Adrenal gland (tissue), 12 donors: ENCODE measurements around the gene MAML1. TPM values are rescaled to one million over a fixed set of nuclear protein-coding genes. Genes with fewer than 3 reads are reported as not detected.
A peak's percentile ranks its signal among the peaks of the same experiment; 100 is the strongest.

Experiments used
- DNase-seq, 7 donors: peaks; one replicate each; pipeline ENCODE4 v3.0.0-alpha.2; 2019 to 2020
- H3K27ac ChIP-seq, 5 donors: fragments of 200-600 bp; sonication (generic) in 4 of 5; 1 replicate in 3 of 5; 2 replicates in 2 of 5; pipeline versions ENCODE4 v1.5.1 to v1.8.0; 2016 to 2020; ENCODE audit warnings: mild to moderate bottlenecking in 1 of 5
- H3K27me3 ChIP-seq: fragments of 200-600 bp; 2 replicates; pipeline ENCODE4 v1.8.0; 2021
- H3K36me3 ChIP-seq, 2 donors: fragments of 200-600 bp; replicated peaks in 1 of 2; 1 replicate in 1 of 2; 2 replicates in 1 of 2; pipeline versions ENCODE4 v1.5.1 to v1.8.0; 2018 to 2022
- H3K4me1 ChIP-seq, 2 donors: fragments of 200-600 bp; replicated peaks in 1 of 2; 1 replicate in 1 of 2; 2 replicates in 1 of 2; pipeline versions ENCODE4 v1.5.1 to v1.8.0; 2018 to 2021
- H3K4me3 ChIP-seq, 4 donors: fragments of 200-600 bp; sonication (generic) in 3 of 4; one replicate each; pipeline ENCODE4 v1.5.1; 2016 to 2018
- H3K9me3 ChIP-seq, 3 donors: fragments of 200-600 bp; sonication (generic) in 1 of 3; replicated peaks in 1 of 3; 1 replicate in 2 of 3; 2 replicates in 1 of 3; pipeline versions ENCODE4 v1.5.1 to v1.8.0; 2016 to 2021
- POLR2A ChIP-seq, 2 donors: fragments of 450-650 bp; IDR thresholded peaks; one replicate each; pipeline ENCODE4 v1.6.1; 2017; ENCODE audit warnings: antibody characterized with exemption in 2 of 2, mild to moderate bottlenecking in 2 of 2, moderate library complexity in 1 of 2
- WGBS, 4 donors: extraction: QIAGEN DNeasy Blood & Tissue Kit in 2 of 4; methylation state at CpG; one replicate each; pipeline versions ENCODE4 v1.1.5 to v1.1.7; 2013 to 2017; 5-methylcytosine and 5-hydroxymethylcytosine counted together
- intact Hi-C, 2 donors: fragments of 100-400 bp; cut with DNase I; formaldehyde crosslinking; loops; one replicate each; pipeline versions ENCODE4 v1.14.1 to v1.15.0; 2022 to 2023
- polyA plus RNA-seq, 3 donors: library from polyadenylated mRNA; stranded (reverse); fragments of 200-250 nt in 2 of 3; fragments of 350-450 nt in 1 of 3; fragmentation: Illumina TruSeq in 1 of 3; extraction: RNeasy Lipid Tissue Mini Kit (QIAGEN cat#74804) in 1 of 3; gene quantifications; one replicate each; pipeline ENCODE4 v1.2.3, GENCODE V29; 2013 to 2014
- total RNA-seq, 9 donors: library from RNA; depleted of rRNA in 4 of 9; stranded (reverse); fragments of >200 nt in 4 of 9; fragments of 120-200 nt in 1 of 9; fragmentation: NEBNext Ultra II Directional in 1 of 9; extraction: Animal tissue kit (Norgen Biotek cat#: 25700) in 1 of 9; gene quantifications; one replicate each; pipeline versions ENCODE4 v1.1.0 to v1.2.4, GENCODE V29; 2013 to 2023
- TF ChIP-seq, protein P1 (sequence below), 6 experiments: fragments of 450-650 bp in 4 of 6; fragments of 200-600 bp in 2 of 6; sonication (generic) in 1 of 6; IDR thresholded peaks; 1 replicate in 5 of 6; 2 replicates in 1 of 6; pipeline versions ENCODE4 v1.5.1 to v1.8.0; 2016 to 2021; ENCODE audit warnings: antibody characterized with exemption in 6 of 6, mild to moderate bottlenecking in 2 of 6, moderate library complexity in 1 of 6
- donor health status: healthy with polysubstance abuse.
- donor health status: Bipolar disorder and iron deficiency.
- donor health status: DM: yes; HTN: yes; CAD: no.
- donor health status: DM: no; HTN: no; CAD: no.
- donor health status: DM: no; HTN: no; CAD: no.
- donor health status: DM: yes; HTN: yes; CAD: no.

The MAML1 gene
- total and polyA plus RNA-seq, 12 donors = 7.3 to 70.7 (median 29.2) TPM

DNA sequence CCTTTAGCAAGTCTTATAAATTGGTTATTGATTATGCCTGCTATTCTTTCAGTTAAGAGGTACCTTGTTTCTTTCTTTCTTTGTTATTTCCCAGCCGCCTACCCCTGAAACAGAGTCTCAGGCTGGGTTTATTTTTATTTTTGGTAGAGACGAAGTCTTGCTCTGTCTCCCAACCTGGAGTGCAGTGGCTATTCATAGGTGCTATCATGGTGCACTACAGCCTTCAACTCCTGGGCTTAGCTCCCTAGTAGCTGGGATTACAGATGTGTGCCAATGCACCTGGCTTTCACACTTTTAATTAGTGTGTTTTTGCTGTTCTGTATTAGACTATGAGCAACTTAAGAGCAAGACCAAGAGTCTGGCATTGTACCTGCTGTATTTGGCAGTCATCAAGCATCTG is 14.2 kb downstream of the MAML1 start:
- Histone ChIP-seq H3K9me3 (no peaks in the 10 kb centered on the region), H3K27ac (no peak overlapping the region), H3K4me3 (no peak overlapping the region), H3K27me3 (no peaks in the 10 kb centered on the region), H3K36me3 (no peaks in the 10 kb centered on the region), H3K4me1 (peaks cover 0 to 14% of the 10 kb centered on the region in 2 donors)
- TF ChIP-seq, protein P1, sequence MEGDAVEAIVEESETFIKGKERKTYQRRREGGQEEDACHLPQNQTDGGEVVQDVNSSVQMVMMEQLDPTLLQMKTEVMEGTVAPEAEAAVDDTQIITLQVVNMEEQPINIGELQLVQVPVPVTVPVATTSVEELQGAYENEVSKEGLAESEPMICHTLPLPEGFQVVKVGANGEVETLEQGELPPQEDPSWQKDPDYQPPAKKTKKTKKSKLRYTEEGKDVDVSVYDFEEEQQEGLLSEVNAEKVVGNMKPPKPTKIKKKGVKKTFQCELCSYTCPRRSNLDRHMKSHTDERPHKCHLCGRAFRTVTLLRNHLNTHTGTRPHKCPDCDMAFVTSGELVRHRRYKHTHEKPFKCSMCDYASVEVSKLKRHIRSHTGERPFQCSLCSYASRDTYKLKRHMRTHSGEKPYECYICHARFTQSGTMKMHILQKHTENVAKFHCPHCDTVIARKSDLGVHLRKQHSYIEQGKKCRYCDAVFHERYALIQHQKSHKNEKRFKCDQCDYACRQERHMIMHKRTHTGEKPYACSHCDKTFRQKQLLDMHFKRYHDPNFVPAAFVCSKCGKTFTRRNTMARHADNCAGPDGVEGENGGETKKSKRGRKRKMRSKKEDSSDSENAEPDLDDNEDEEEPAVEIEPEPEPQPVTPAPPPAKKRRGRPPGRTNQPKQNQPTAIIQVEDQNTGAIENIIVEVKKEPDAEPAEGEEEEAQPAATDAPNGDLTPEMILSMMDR (IDR thresholded peaks at IDR 0.05) = no peak
- TF ChIP-seq POLR2A (IDR thresholded peaks at IDR 0.05) = no peak
- no peak for DNase-seq
- 92 to 98% (median 96%) methylated on average over 2 of the region's 2 CpGs for WGBS, 4 donors
- intact Hi-C loops = no loop called here

DNA sequence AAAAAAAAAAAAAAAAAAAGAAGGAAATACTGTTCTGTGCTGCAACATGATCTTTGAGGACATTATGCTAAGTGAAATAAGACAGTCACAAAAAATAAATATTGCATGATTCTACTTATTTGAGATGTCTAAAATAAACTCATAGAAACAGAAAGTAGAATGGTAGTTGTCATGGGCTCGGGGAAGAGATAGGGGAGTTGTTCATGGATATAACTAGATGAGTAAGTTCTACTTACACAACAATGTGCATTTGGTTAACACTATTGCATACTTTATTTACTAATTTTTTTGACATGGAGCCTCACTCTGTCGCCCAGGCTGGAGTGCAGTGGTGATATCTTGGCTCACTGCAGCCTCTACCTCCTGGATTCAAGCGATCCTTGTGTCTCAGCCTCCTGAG is 15.2 kb downstream of the MAML1 start:
- Histone ChIP-seq H3K4me3 (no peak overlapping the region), H3K9me3 (no peaks in the 10 kb centered on the region), H3K36me3 (no peaks in the 10 kb centered on the region), H3K27ac (no peak overlapping the region), H3K27me3 (no peaks in the 10 kb centered on the region), H3K4me1 (peaks cover 0 to 14% of the 10 kb centered on the region in 2 donors)
- peak in 1 of 7 donors; percentile 5 for DNase-seq
- intact Hi-C loops = no loop called here
- WGBS, 4 donors = 80 to 89% (median 85%) methylated on average over 3 of the region's 3 CpGs
- TF ChIP-seq POLR2A (IDR thresholded peaks at IDR 0.05) = no peak
- TF ChIP-seq, protein P1 (IDR thresholded peaks at IDR 0.05) = no peak

DNA sequence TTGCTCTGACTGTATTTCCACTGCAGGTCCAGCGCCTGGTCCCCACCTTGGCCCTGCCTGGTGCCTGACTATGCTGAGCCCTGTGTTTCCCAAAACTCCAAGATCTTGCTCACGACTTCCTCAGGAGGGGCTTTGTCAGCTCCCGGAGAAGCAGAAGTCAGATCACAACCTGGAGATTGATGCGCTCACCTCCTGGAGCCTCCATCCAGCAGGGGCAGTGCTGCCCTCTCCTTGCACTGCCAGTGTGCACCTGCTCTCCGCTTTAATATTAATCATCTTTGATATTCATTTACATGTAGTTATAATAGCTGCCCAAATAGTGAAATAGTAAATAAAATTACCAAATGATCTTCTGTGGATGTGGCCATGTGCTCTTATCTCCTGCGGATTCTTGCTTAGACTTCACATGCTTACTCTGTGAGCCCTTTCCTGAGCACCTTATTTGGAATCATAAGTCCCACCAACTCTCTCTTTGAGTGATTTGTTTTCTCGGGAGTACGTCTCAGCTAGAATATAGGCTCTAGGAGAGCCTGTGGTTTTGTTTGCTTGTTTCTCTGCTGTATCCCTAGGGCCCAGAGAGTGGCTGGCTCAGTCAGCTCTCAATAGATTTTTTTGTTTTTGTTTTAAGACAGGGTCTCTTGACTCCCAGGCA is 17.4 kb downstream of the MAML1 start:
- Histone ChIP-seq H3K27me3 (no peaks in the 10 kb centered on the region), H3K27ac (no peak overlapping the region), H3K9me3 (no peaks in the 10 kb centered on the region), H3K36me3 (no peaks in the 10 kb centered on the region), H3K4me1 (peaks cover 3 to 23% of the 10 kb centered on the region in 2 donors), H3K4me3 (no peak overlapping the region)
- intact Hi-C loops = no loop called here
- peak in 1 of 7 donors; percentile 43 for DNase-seq
- 70 to 84% (median 79%) methylated on average over 6 to 8 of the region's 8 CpGs for WGBS, 4 donors
- no peak for TF ChIP-seq POLR2A (IDR thresholded peaks at IDR 0.05)
- TF ChIP-seq, protein P1 (IDR thresholded peaks at IDR 0.05) = no peak

DNA sequence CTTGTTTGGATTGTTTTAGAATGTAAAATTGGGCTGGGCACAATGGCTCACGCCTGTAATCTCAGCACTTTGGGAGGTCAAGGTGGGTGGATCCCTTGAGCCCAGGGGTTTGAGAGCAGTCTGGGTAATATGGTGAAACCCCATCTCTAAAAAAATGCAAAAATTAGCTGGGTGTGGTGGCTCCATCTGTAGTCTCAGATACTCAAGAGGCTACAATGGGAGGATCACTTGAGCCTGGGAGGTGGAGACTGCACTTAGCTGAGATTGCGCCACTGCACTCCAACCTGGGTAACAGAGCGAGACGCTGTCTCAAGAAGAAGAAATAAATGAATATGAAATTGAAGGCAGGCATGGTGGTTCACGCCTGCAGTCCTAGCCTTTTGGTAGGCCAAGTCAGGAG is 21.3 kb downstream of the MAML1 start:
- WGBS, 4 donors = 91 to 94% (median 92%) methylated on average over 5 of the region's 5 CpGs
- H3K27ac ChIP-seq = no peak overlapping the region
- intact Hi-C loops = no loop called here
- DNase-seq = no peak
- H3K27me3 ChIP-seq = no peaks in the 10 kb centered on the region
- no peak overlapping the region for H3K4me3 ChIP-seq
- no peaks in the 10 kb centered on the region for H3K36me3 ChIP-seq
- H3K4me1 ChIP-seq = peaks cover 7 to 34% of the 10 kb centered on the region in 2 donors
- no peaks in the 10 kb centered on the region for H3K9me3 ChIP-seq
- TF ChIP-seq, protein P1 (IDR thresholded peaks at IDR 0.05) = no peak
- TF ChIP-seq POLR2A (IDR thresholded peaks at IDR 0.05) = no peak
